HG02642 (cell line): Measurements from ENCODE around the gene COA1.
"Not testable (repeated sequence)": the region's sequence is repeated elsewhere in the genome, so short reads cannot be mapped to it uniquely, and the experiment has no call there.

Source experiments
- ATAC-seq: cut with Tn5 transposase; IDR thresholded peaks from one replicate; pipeline ENCODE4 v1.9.1; 2021; ENCODE audit warnings: mild to moderate bottlenecking; ENCODE audit not compliant: unreplicated experiment, poor library complexity

Gene COA1

GRCh38 chr7:43609097-43609496 is 120.2 kb downstream of the COA1 start:
- ATAC-seq = no peak

- ATAC-seq = no peak
Measured at GRCh38 chr7:43604251-43604650, 125.1 kb downstream of the COA1 start.

DNA sequence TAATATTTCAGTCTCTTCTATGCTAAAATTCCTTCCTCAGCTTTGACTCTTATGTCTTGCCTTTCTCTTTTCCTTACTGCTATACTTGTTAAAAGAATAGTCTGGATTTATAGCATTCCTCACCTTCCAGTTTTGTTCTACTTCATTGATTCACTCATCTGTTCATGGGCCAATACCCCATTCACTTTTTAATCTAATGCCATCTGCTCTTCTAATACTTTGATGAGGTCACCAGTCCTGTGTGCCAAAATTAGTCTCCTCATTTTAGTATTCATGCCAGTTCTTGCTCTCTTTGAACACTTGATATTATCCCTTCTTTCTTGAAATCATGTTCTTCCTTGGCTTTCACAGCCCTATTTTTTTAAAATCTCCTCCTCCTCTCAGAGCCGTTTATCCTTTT is 127.1 kb downstream of the COA1 start:
- no peak for ATAC-seq

DNA sequence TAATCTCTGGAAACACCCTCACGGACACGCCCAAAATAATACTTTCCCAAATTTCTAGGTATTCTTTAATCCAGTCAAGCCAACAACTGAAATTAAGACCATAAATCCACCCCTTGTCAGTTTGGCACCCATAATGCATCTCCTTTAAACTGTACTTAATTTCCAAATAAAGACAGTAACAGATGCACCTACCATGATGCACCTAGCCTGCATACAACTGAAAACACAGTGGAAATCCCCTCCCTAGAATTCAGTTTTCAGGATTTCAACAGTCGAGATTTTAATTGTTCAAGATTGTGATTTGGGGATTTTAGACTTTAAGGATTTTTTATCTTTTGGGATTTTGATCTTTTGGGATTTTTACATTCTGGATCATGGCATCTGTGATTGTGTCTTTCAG is 129.3 kb downstream of the COA1 start:
- ATAC-seq = no peak

DNA sequence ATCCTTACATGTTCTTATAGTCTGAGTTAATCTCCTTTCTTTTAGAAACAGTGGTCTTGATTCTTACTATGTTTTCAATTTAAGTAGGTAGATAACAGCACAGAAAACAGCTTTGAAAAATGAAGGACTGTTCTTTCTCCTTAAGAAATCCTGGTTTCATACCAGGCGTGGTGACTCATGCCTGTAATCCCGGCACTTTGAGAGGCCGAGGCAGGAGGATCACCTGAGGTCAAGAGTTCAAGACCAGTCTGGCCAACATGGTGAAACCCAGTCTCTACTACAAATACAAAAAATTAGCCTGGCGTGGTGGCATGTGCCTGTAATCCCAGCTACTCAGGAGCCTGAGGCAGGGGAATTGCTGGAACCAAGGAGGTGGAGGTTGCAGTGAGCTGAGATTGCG is 132.9 kb downstream of the COA1 start:
- not testable (repeated sequence) for ATAC-seq

GRCh38 chr7:43594020-43594419 is 135.3 kb downstream of the COA1 start:
- no peak for ATAC-seq

GRCh38 chr7:43593010-43593409 is 136.3 kb downstream of the COA1 start:
- ATAC-seq = no peak

GRCh38 chr7:43592326-43592725 is 137.0 kb downstream of the COA1 start:
- ATAC-seq = no peak

DNA sequence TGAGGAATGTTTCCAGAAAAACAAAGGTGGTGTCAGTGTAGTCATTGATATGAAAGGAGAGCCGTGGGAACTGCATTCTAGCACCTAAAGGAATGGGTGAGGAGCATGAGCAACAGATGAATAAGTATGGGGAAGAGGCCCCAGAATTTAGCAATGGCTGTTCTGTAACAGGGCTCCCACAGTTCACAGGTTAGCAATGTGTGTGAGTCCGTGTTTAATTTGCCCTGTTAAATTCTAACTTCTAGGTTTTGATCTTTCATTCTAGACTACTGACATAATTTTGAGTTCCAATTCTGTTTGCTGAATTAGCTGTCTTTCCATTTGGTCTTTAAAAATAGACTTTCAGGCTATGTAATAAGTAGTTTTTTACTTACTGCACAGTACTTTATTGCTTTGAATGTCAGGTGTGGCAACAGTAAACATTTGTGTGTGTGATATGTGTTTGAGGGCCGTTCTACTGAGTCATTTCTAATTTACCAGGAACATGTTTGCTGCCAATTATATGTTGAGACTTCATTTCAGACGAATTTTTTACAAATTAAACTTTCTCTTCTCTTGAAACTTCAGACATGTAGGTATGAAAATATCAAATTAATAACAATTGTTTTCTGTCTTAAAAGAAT is 137.7 kb downstream of the COA1 start:
- ATAC-seq = peak; percentile 24

DNA sequence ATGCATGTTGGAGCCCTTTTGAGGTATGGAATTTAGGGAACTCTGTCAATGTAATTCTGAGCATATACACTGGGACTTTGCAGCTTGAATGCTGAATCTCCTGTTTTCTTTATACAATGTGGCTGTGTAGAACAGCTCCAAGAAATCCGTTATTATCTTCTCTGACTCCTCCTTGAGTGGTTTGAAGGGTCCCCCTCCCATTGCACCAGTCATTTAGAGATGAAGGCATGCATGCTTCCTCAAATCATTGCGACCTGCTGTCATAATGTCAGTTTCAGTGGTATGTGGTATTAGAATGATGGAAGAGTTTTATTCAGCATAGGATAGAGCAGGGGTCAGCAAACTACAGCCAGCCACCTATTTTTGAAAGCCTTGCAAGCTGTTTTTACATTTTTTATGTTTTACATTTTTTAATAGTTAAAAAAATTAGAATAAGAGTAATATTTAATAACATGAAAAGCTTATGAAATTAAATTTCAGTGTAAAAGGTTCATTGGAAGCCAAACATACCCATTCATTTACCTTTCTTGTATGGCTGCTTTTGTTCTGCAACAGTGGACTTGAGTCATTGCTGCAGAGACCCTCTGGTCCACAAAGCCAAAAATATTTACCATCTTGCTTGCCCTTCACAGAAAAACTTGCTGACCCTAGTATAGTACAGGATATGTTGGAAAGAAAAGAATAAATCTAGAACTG is 138.3 kb downstream of the COA1 start:
- ATAC-seq = peak; percentile 71

GRCh38 chr7:43589728-43590127 is 139.6 kb downstream of the COA1 start:
- no peak for ATAC-seq
